Neural cell (in vitro differentiated cells): ENCODE measurements around the gene TYW1B.
"Not testable (repeated sequence)": the region's sequence is repeated elsewhere in the genome, so short reads cannot be mapped to it uniquely, and the experiment has no call there.

Experiments used
- CTCF ChIP-seq: fragments of 450-650 bp; IDR thresholded peaks from 2 replicates; pipeline ENCODE4 v1.5.1; 2014; ENCODE audit warnings: antibody characterized with exemption, mild to moderate bottlenecking, moderate library complexity; ENCODE audit not compliant: poor library complexity, severe bottlenecking
- EP300 ChIP-seq: fragments of 450-650 bp; conservative IDR thresholded peaks from 2 replicates; pipeline ENCODE4 v1.6.1; 2014; ENCODE audit warnings: antibody characterized with exemption, mild to moderate bottlenecking, moderate library complexity; ENCODE audit not compliant: poor library complexity, severe bottlenecking
- EZH2 ChIP-seq: fragments of 200-600, 300-800 bp; shearing (Covaris generic), sonication (generic); IDR thresholded peaks from 2 replicates; pipeline ENCODE4 v1.6.1; 2014; ENCODE audit warnings: antibody characterized with exemption, low read length, borderline replicate concordance, mild to moderate bottlenecking; ENCODE audit not compliant: insufficient read depth, poor library complexity, severe bottlenecking
- MXI1 ChIP-seq: fragments of 450-650 bp; conservative IDR thresholded peaks from 2 replicates; pipeline ENCODE4 v1.6.1; 2014; ENCODE audit warnings: antibody characterized with exemption, mild to moderate bottlenecking; ENCODE audit not compliant: poor library complexity, severe bottlenecking
- POLR2AphosphoS5 ChIP-seq: IDR thresholded peaks from 2 replicates; pipeline ENCODE4 v1.6.1; 2012
- RAD21 ChIP-seq: fragments of 450-650 bp; conservative IDR thresholded peaks from 2 replicates; pipeline ENCODE4 v1.6.1; 2014; ENCODE audit warnings: antibody characterized with exemption, mild to moderate bottlenecking, moderate library complexity
- REST ChIP-seq: IDR thresholded peaks from 2 replicates; pipeline ENCODE4 v1.6.1; 2012; ENCODE audit warnings: borderline replicate concordance
- SMC3 ChIP-seq: fragments of 450-650 bp; conservative IDR thresholded peaks from 2 replicates; pipeline ENCODE4 v1.6.1; 2014; ENCODE audit warnings: antibody characterized with exemption, mild to moderate bottlenecking, moderate library complexity; ENCODE audit not compliant: poor library complexity
- TAF1 ChIP-seq: IDR thresholded peaks from 2 replicates; pipeline ENCODE4 v1.6.1; 2012; ENCODE audit warnings: low read depth

- not testable (repeated sequence) for TF ChIP-seq CTCF, RAD21, EZH2, TAF1, MXI1, EP300, REST, POLR2AphosphoS5, SMC3
These were observed 138.7 kb downstream of the TYW1B start for GRCh38 chr7:72689344-72689743.
